PC-3 (cell line): ENCODE data around the gene TBPL1. TPM values are rescaled to one million over a fixed set of nuclear protein-coding genes. Genes with fewer than 3 reads are reported as not detected.
A peak's percentile ranks its signal among the peaks of the same experiment; 100 is the strongest.

Experiments
- ATAC-seq: fragments of 200-7000 bp; cut with Tn5 transposase; 2 replicates; pipeline ENCODE4 v1.9.1; 2020; ENCODE audit warnings: mild to moderate bottlenecking, moderate library complexity
- BruUV-seq: library from RNA; stranded (reverse); fragments of 400-500 nt; replicated peaks from 2 replicates; lab custom pipeline; 2021; lab: Mats Ljungman, UMichigan
- CTCF ChIA-PET: fragments of 300-600 bp; sonication (Branson Sonifier 250); formaldehyde crosslinking; loops from one replicate; lab custom pipeline; 2022; ENCODE audit warnings: antibody characterized with exemption; lab: Charles Lee
- POLR2A ChIA-PET: fragments of 300-600 bp; sonication (Branson Sonifier 250); formaldehyde crosslinking; loops from one replicate; lab custom pipeline; 2022; ENCODE audit warnings: antibody characterized with exemption; ENCODE audit not compliant: unreplicated experiment; lab: Charles Lee
- DNase-seq: peaks from one replicate; pipeline ENCODE4 v3.0.0-alpha.2; 2015
- H2AFZ ChIP-seq: fragments of 300-600 bp; sonication (generic); 2 replicates; pipeline ENCODE4 v1.6.0; 2016; ENCODE audit warnings: antibody characterized with exemption, low read length
- H3F3A ChIP-seq: fragments of 300-600 bp; sonication (generic); one replicate; pipeline ENCODE4 v1.6.0; 2017; ENCODE audit warnings: antibody characterized with exemption, low read length, control low read depth, mild to moderate bottlenecking; ENCODE audit not compliant: unreplicated experiment
- H3K27ac ChIP-seq: fragments of 300-600 bp; sonication (generic); 2 replicates; pipeline ENCODE4 v1.5.1; 2016; ENCODE audit warnings: mild to moderate bottlenecking, low read length
- H3K27me3 ChIP-seq: fragments of 300-600 bp; sonication (generic); 2 replicates; pipeline ENCODE4 v1.6.1; 2016; ENCODE audit warnings: low read length, mixed read lengths
- H3K36me3 ChIP-seq: fragments of 300-600 bp; sonication (generic); 2 replicates; pipeline ENCODE4 v1.6.1; 2016; ENCODE audit warnings: low read depth, mixed run types, low read length, mixed read lengths
- H3K4me1 ChIP-seq: fragments of 300-600 bp; sonication (generic); 2 replicates; pipeline ENCODE4 v1.5.1; 2016; ENCODE audit warnings: low read length; ENCODE audit not compliant: insufficient read depth
- H3K4me2 ChIP-seq: fragments of 300-600 bp; sonication (generic); 2 replicates; pipeline ENCODE4 v1.6.0; 2016; ENCODE audit warnings: low read length
- H3K4me3 ChIP-seq: fragments of 300-600 bp; sonication (generic); 2 replicates; pipeline ENCODE4 v1.5.1; 2016; ENCODE audit warnings: mild to moderate bottlenecking, low read length, mixed read lengths
- H3K79me2 ChIP-seq: fragments of 300-600 bp; sonication (generic); 2 replicates; pipeline ENCODE4 v1.6.1; 2017; ENCODE audit warnings: low read length, mixed read lengths
- H3K9ac ChIP-seq: fragments of 300-600 bp; sonication (generic); 2 replicates; pipeline ENCODE4 v1.6.0; 2016; ENCODE audit warnings: mild to moderate bottlenecking, low read length
- H3K9me2 ChIP-seq: fragments of 300-600 bp; sonication (generic); replicated peaks from 2 replicates; pipeline ENCODE4 v1.6.1; 2016; ENCODE audit warnings: mixed run types, low read length, mixed read lengths
- H3K9me3 ChIP-seq: fragments of 300-600 bp; sonication (generic); 2 replicates; pipeline ENCODE4 v1.6.1; 2016; ENCODE audit warnings: low read length, mixed read lengths
- H4K20me1 ChIP-seq: fragments of 300-600 bp; sonication (generic); 2 replicates; pipeline ENCODE4 v1.6.1; 2016; ENCODE audit warnings: low read length, mixed read lengths
- CTCF ChIP-seq: fragments of 300-600 bp; sonication (generic); conservative IDR thresholded peaks from 2 replicates; pipeline ENCODE4 v1.5.1; 2017; ENCODE audit warnings: antibody characterized with exemption, low read depth, mild to moderate bottlenecking, low read length
- EZH2 ChIP-seq: fragments of 300-600 bp; sonication (generic); IDR thresholded peaks from one replicate; pipeline ENCODE4 v1.6.1; 2017; ENCODE audit warnings: antibody characterized with exemption, mild to moderate bottlenecking, low read length; ENCODE audit not compliant: unreplicated experiment
- EZH2phosphoT487 ChIP-seq: fragments of 300-600 bp; sonication (generic); IDR thresholded peaks from 2 replicates; pipeline ENCODE4 v1.6.1; 2018; ENCODE audit warnings: mild to moderate bottlenecking, antibody characterized with exemption, low read length, borderline replicate concordance
- intact Hi-C: fragments of 100-400 bp; cut with micrococcal nuclease; formaldehyde crosslinking; loops from 2 replicates; pipeline ENCODE4 v1.9.0; 2023
- total RNA-seq: library from RNA; depleted of rRNA; stranded (reverse); fragments of >200 nt; gene quantifications from 2 replicates; pipeline ENCODE4 v1.2.3, GENCODE V29; 2014

Gene TBPL1
- total RNA-seq, 1 experiment from 2014 or later = 30.8 TPM

DNA sequence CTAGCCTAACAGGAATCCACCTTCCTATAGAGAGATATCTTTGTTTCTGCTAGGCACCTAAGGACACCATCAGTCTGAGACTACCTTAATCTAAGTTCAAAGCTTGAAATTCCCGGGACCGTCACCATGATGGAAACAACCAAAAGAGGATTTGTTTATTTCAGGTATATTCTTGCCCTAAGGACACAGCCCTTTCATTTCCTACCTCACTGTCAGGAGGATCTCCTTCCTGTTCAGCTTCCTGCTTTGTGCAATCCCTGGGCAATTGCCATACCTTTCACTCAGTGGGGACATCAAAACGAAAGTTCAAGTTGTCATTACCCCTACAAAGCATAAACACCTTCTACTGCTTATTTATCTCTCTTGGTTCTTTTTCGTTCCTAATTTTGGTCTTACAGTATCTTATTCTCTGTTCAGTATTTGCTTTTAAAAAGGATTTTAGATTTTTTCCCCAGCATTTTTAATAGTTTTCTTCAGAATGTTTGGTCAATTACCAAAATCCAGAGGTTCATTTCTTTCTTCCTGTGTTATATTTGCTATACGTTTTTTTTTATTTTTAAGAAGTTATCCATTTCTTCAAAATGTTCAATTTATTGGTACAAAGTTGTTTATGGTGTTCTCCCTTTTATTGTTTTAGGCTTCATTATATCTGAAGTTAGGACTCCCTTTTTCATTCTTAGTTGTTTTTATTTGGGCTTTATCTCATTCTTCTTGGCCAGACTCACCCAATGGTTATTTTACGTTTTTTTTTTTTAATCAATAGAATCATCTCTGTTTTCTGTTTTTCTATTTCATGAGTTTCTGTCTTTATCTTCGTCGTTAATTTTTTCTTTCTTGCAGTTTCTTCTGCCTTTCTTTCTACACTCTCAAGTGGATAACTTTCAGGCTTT, 13.0 kb upstream of the TBPL1 start:
- DNase-seq (peak; percentile 38), ATAC-seq (peak; percentile 40; the same call in 1 of the 2 replicates)
- H3K79me2 ChIP-seq = no peaks in the 10 kb centered on the region
- peak overlapping the region; percentile 70 for H3K4me2 ChIP-seq
- H4K20me1 ChIP-seq = no peaks in the 10 kb centered on the region
- CTCF ChIA-PET = no interaction called here
- H2AFZ ChIP-seq = peak overlapping the region; percentile 78
- peak overlapping the region; percentile 49 for H3K4me3 ChIP-seq
- H3K9ac ChIP-seq = no peak overlapping the region
- no peaks in the 10 kb centered on the region for H3K4me1 ChIP-seq
- POLR2A ChIA-PET = no interaction called here
- no peaks in the 10 kb centered on the region for H3K36me3 ChIP-seq
- no peaks in the 10 kb centered on the region for H3F3A ChIP-seq
- intact Hi-C loops = no loop called here
- TF ChIP-seq EZH2 = no peak
- TF ChIP-seq CTCF = no peak
- no peak for TF ChIP-seq EZH2phosphoT487
- BruUV-seq = no TSS peak
- no peaks in the 10 kb centered on the region for H3K9me3 ChIP-seq
- H3K27me3 ChIP-seq = no peaks in the 10 kb centered on the region
- H3K27ac ChIP-seq = no peak overlapping the region
- no peaks in the 10 kb centered on the region for H3K9me2 ChIP-seq

GRCh38 chr6:133945158-133945557, 7.9 kb upstream of the TBPL1 start:
- Histone ChIP-seq H3K36me3 (no peaks in the 10 kb centered on the region), H3K9ac (no peak overlapping the region), H3K27ac (no peak overlapping the region), H3K79me2 (no peaks in the 10 kb centered on the region), H4K20me1 (no peaks in the 10 kb centered on the region), H3K9me3 (no peaks in the 10 kb centered on the region), H3K27me3 (no peaks in the 10 kb centered on the region), H3K9me2 (no peaks in the 10 kb centered on the region), H3K4me3 (no peak overlapping the region), H3K4me2 (no peak overlapping the region), H3F3A (no peaks in the 10 kb centered on the region), H3K4me1 (no peaks in the 10 kb centered on the region), H2AFZ (no peak overlapping the region)
- BruUV-seq = no TSS peak
- intact Hi-C loops = no loop called here
- TF ChIP-seq CTCF (no peak), EZH2 (no peak), EZH2phosphoT487 (no peak)
- ChIA-PET CTCF (no interaction called here), POLR2A (no interaction called here)
- DNase-seq (peak; percentile 6), ATAC-seq (no peak)
